ENCODE results near the gene PRKCE.

Gene PRKCE

GRCh38 chr2:45732436-45732835, 81.0 kb downstream of the PRKCE start:
- no peak for DNase-seq

GRCh38 chr2:45732946-45733345, 81.5 kb downstream of the PRKCE start:
- DNase-seq: no peak

- DNase-seq: no peak
Measured at GRCh38 chr2:45734336-45734735, 82.9 kb downstream of the PRKCE start.

- DNase-seq: no peak
Measured at GRCh38 chr2:45734952-45735351, 83.5 kb downstream of the PRKCE start.

- no peak for DNase-seq
Measured at GRCh38 chr2:45736757-45737704, 85.6 kb downstream of the PRKCE start.

- no peak for DNase-seq
Measured at GRCh38 chr2:45739796-45740485, 88.5 kb downstream of the PRKCE start.

- no peak for DNase-seq
Measured at GRCh38 chr2:45741161-45741850, 89.8 kb downstream of the PRKCE start.

- DNase-seq: no peak
Measured at GRCh38 chr2:45743531-45744396, 92.3 kb downstream of the PRKCE start.

- no peak for DNase-seq
Measured at GRCh38 chr2:45745231-45745630, 93.8 kb downstream of the PRKCE start.

GRCh38 chr2:45746888-45747287, 95.4 kb downstream of the PRKCE start:
- DNase-seq: no peak

- no peak for DNase-seq
Measured at GRCh38 chr2:45747363-45747762, 95.9 kb downstream of the PRKCE start.

- DNase-seq: no peak
Measured at GRCh38 chr2:45748239-45748638, 96.8 kb downstream of the PRKCE start.

- no peak for DNase-seq
Measured at GRCh38 chr2:45750001-45750400, 98.5 kb downstream of the PRKCE start.

GRCh38 chr2:45750484-45750883, 99.0 kb downstream of the PRKCE start:
- no peak for DNase-seq

GRCh38 chr2:45753381-45753780, 101.9 kb downstream of the PRKCE start:
- DNase-seq: no peak

- no peak for DNase-seq
Measured at GRCh38 chr2:45754131-45755010, 102.9 kb downstream of the PRKCE start.

GRCh38 chr2:45755585-45756335, 104.3 kb downstream of the PRKCE start:
- no peak for DNase-seq

- DNase-seq: no peak
Measured at GRCh38 chr2:45758018-45758417, 106.5 kb downstream of the PRKCE start.

- no peak for DNase-seq
Measured at GRCh38 chr2:45759310-45759851, 107.9 kb downstream of the PRKCE start.

GRCh38 chr2:45761635-45762034, 110.2 kb downstream of the PRKCE start:
- no peak for DNase-seq

All from CD4-positive, alpha-beta T cell treated with Interleukin-15 for 1 hour (primary cell).